DOHH2 (cell line): ENCODE results near the gene MASP1.

Experiments used
- H3F3A ChIP-seq: fragments of 200-600 bp; sonication (generic), shearing (Covaris generic); 2 replicates; pipeline ENCODE4 v1.6.0; 2016; ENCODE audit warnings: antibody characterized with exemption, mild to moderate bottlenecking; ENCODE audit not compliant: control insufficient read depth, insufficient read depth
- H3K27ac ChIP-seq: fragments of 200-600 bp; sonication (generic); 2 replicates; pipeline ENCODE4 v1.5.1; 2014; ENCODE audit warnings: low read depth, mild to moderate bottlenecking, low read length, moderate library complexity
- H3K27me3 ChIP-seq: fragments of 200-600 bp; sonication (generic); 2 replicates; pipeline ENCODE4 v1.6.1; 2014; ENCODE audit warnings: mild to moderate bottlenecking, low read length, mixed read lengths; ENCODE audit not compliant: control insufficient read depth
- H3K36me3 ChIP-seq: fragments of 200-600 bp; sonication (generic); 2 replicates; pipeline ENCODE4 v1.6.1; 2014; ENCODE audit warnings: mild to moderate bottlenecking, low read length, moderate library complexity, mixed read lengths; ENCODE audit not compliant: control insufficient read depth
- H3K4me1 ChIP-seq: fragments of 200-600 bp; sonication (generic); 2 replicates; pipeline ENCODE4 v1.6.1; 2014; ENCODE audit warnings: mild to moderate bottlenecking, low read length, mixed read lengths; ENCODE audit not compliant: control insufficient read depth
- H3K4me2 ChIP-seq: fragments of 200-600 bp; sonication (generic); 2 replicates; pipeline ENCODE4 v1.6.0; 2014; ENCODE audit warnings: mild to moderate bottlenecking, low read length, moderate library complexity
- H3K4me3 ChIP-seq: fragments of 200-600 bp; sonication (generic); 2 replicates; pipeline ENCODE4 v1.5.1; 2014; ENCODE audit warnings: mild to moderate bottlenecking, low read length, mixed read lengths
- H3K79me2 ChIP-seq: fragments of 200-600 bp; sonication (generic); 2 replicates; pipeline ENCODE4 v1.6.1; 2014; ENCODE audit warnings: mild to moderate bottlenecking, low read length, mixed read lengths; ENCODE audit not compliant: control insufficient read depth
- H3K9me2 ChIP-seq: fragments of 200-600 bp; sonication (generic); replicated peaks from 2 replicates; pipeline ENCODE4 v1.6.1; 2014; ENCODE audit warnings: mild to moderate bottlenecking, low read length, mixed read lengths; ENCODE audit not compliant: control insufficient read depth
- H3K9me3 ChIP-seq: fragments of 200-600 bp; sonication (generic); 2 replicates; pipeline ENCODE4 v1.6.1; 2014; ENCODE audit warnings: antibody characterized with exemption, low read length, mixed read lengths; ENCODE audit not compliant: control insufficient read depth, insufficient read depth
- H4K20me1 ChIP-seq: fragments of 200-600 bp; sonication (generic); 2 replicates; pipeline ENCODE4 v1.6.0; 2014; ENCODE audit warnings: low read depth, mild to moderate bottlenecking, antibody characterized with exemption, low read length, moderate library complexity; ENCODE audit not compliant: control insufficient read depth, insufficient read depth
- CTCF ChIP-seq: fragments of 200-600 bp; sonication (generic); IDR thresholded peaks from one replicate; pipeline ENCODE4 v1.5.1; 2014; ENCODE audit warnings: antibody characterized with exemption, mild to moderate bottlenecking, low read depth, low read length; ENCODE audit not compliant: poor library complexity, severe bottlenecking
- EZH2phosphoT487 ChIP-seq: fragments of 200-600 bp; sonication (generic); IDR thresholded peaks from 2 replicates; pipeline ENCODE4 v1.6.1; 2017; ENCODE audit warnings: borderline replicate concordance, mild to moderate bottlenecking, antibody characterized with exemption, low read length, moderate library complexity, mixed read lengths

MASP1 gene

GRCh38 chr3:187291512-187292132, at the start of gene MASP1:
TSS of gene MASP1 (minus strand) at chr3:187291737. CDS start at chr3:187291632, 105 bp downstream.
- no peaks in the 10 kb centered on the region for H3K4me1 ChIP-seq
- no peak within 1 kb of the TSS for H3K27ac ChIP-seq
- TF ChIP-seq EZH2phosphoT487 (no peak), CTCF (no peak)
- H3K9me3 ChIP-seq = no peaks in the 10 kb centered on the region
- H3K4me3 ChIP-seq = no peak within 1 kb of the TSS
- no peaks in the 10 kb centered on the region for H4K20me1 ChIP-seq
- no peaks in the 10 kb centered on the region for H3K9me2 ChIP-seq
- no peak within 1 kb of the TSS for H3K4me2 ChIP-seq
- no peaks in the 10 kb centered on the region for H3F3A ChIP-seq
- H3K27me3 ChIP-seq = peaks cover 22% of the 10 kb centered on the region; the same call in 1 of the 2 replicates
- no peaks in the 10 kb centered on the region for H3K79me2 ChIP-seq
- no peaks in the 10 kb centered on the region for H3K36me3 ChIP-seq

GRCh38 chr3:187340578-187340977, 49.0 kb upstream of the MASP1 start:
- Histone ChIP-seq H3K4me2 (no peak overlapping the region), H3K27ac (no peak overlapping the region), H3K9me2 (no peaks in the 10 kb centered on the region), H4K20me1 (no peaks in the 10 kb centered on the region), H3K9me3 (no peaks in the 10 kb centered on the region), H3K36me3 (no peaks in the 10 kb centered on the region), H3K4me1 (no peaks in the 10 kb centered on the region), H3F3A (no peaks in the 10 kb centered on the region), H3K79me2 (no peaks in the 10 kb centered on the region), H3K4me3 (no peak overlapping the region), H3K27me3 (peaks cover 7% of the 10 kb centered on the region)
- TF ChIP-seq EZH2phosphoT487 (no peak), CTCF (no peak)

GRCh38 chr3:187336322-187336721, 44.8 kb upstream of the MASP1 start:
- Histone ChIP-seq H3K79me2 (no peaks in the 10 kb centered on the region), H3K27me3 (no peaks in the 10 kb centered on the region), H3F3A (no peaks in the 10 kb centered on the region), H3K4me3 (no peak overlapping the region), H4K20me1 (no peaks in the 10 kb centered on the region), H3K27ac (no peak overlapping the region), H3K9me3 (no peaks in the 10 kb centered on the region), H3K36me3 (no peaks in the 10 kb centered on the region), H3K4me2 (no peak overlapping the region), H3K9me2 (no peaks in the 10 kb centered on the region), H3K4me1 (no peaks in the 10 kb centered on the region)
- TF ChIP-seq EZH2phosphoT487 (no peak), CTCF (no peak)
